ENCODE results near the gene QSOX1.
A peak's percentile ranks its signal among the peaks of the same experiment; 100 is the strongest.

The QSOX1 gene

DNA sequence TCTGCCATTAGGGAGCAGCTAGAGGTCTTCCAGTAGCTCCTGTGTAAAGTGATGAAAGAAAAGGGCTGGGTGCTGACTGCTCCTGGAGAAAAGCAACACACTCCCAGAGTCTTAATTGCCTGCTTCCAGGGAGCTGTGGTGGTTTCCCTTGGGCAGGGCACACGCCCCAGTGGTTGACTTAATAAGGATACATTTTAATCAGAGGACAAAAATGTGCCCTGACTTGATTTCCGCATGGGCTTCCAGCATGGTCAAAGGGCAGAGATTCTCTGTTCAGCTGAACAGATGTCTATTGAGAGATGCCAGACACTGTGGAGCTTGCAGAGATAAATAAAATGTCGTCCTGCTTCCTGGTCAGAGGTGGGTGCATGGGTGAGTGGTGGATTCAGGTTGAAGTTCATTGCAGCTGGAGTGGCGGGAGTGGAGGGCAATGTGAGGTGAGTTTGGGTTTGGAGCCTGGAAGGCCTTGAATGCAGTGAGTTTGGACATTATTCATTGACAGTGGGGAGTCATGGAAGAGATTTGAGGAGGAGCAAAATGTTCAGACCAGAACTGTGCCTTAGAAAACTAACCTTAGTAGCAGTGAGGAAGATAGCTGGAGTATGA is 16.0 kb downstream of the QSOX1 start:
- Mint-ChIP-seq H3K27ac (peak overlapping the region; percentile 30), H3K4me1 (ENCODE audit: low read depth) (no peaks in the 10 kb centered on the region), H3K27me3 (no peaks in the 10 kb centered on the region), H3K4me3 (no peak overlapping the region), H3K9me3 (no peaks in the 10 kb centered on the region), H3K36me3 (ENCODE audit: low read depth) (peaks cover 15% of the 10 kb centered on the region)
- no peak for DNase-seq

GRCh38 chr1:180171691-180172090 is 17.0 kb downstream of the QSOX1 start:
- DNase-seq: no peak
- no peak overlapping the region for H3K27ac Mint-ChIP-seq
- H3K4me1 Mint-ChIP-seq (ENCODE audit: low read depth): no peaks in the 10 kb centered on the region
- no peaks in the 10 kb centered on the region for H3K9me3 Mint-ChIP-seq
- no peak overlapping the region for H3K4me3 Mint-ChIP-seq
- peaks cover 15% of the 10 kb centered on the region for H3K36me3 Mint-ChIP-seq (ENCODE audit: low read depth)
- no peaks in the 10 kb centered on the region for H3K27me3 Mint-ChIP-seq

- H3K27me3 Mint-ChIP-seq: no peaks in the 10 kb centered on the region
- DNase-seq: no peak
- no peaks in the 10 kb centered on the region for H3K9me3 Mint-ChIP-seq
- no peaks in the 10 kb centered on the region for H3K4me1 Mint-ChIP-seq (ENCODE audit: low read depth)
- no peak overlapping the region for H3K27ac Mint-ChIP-seq
- H3K4me3 Mint-ChIP-seq: no peak overlapping the region
- peaks cover 8% of the 10 kb centered on the region for H3K36me3 Mint-ChIP-seq (ENCODE audit: low read depth)
Measured at GRCh38 chr1:180173451-180173850, 18.8 kb downstream of the QSOX1 start.

DNA sequence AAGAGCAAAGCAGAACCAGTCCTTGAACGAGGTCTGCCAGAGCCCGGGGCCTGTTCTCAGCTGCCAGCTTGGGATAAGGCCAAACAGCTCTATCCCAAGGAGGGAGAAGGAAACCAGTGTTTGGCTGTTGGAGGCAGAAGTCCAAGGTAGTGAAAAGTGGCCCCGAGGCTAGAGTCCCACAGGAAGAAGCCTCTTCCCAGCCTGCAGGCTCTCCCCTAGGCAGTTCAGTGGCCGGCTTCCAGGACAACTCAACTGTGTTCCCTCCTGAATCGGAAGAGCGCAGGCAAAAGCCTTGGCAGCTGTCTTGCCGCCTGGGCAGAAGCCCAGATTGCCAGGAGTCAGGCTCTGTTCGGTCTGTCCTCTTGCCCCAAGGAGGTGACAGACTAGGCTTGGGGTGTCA is 19.3 kb downstream of the QSOX1 start:
- no peak for DNase-seq
- no peaks in the 10 kb centered on the region for H3K9me3 Mint-ChIP-seq
- H3K27me3 Mint-ChIP-seq: no peaks in the 10 kb centered on the region
- H3K4me3 Mint-ChIP-seq: no peak overlapping the region
- H3K27ac Mint-ChIP-seq: no peak overlapping the region
- no peaks in the 10 kb centered on the region for H3K4me1 Mint-ChIP-seq (ENCODE audit: low read depth)
- H3K36me3 Mint-ChIP-seq (ENCODE audit: low read depth): peaks cover 7% of the 10 kb centered on the region

- Mint-ChIP-seq H3K4me3 (no peak overlapping the region), H3K9me3 (no peaks in the 10 kb centered on the region), H3K36me3 (ENCODE audit: low read depth) (peaks cover 3% of the 10 kb centered on the region), H3K27me3 (no peaks in the 10 kb centered on the region), H3K27ac (no peak overlapping the region), H3K4me1 (ENCODE audit: low read depth) (no peaks in the 10 kb centered on the region)
- DNase-seq: no peak
Measured at GRCh38 chr1:180175291-180175690, 20.6 kb downstream of the QSOX1 start.

DNA sequence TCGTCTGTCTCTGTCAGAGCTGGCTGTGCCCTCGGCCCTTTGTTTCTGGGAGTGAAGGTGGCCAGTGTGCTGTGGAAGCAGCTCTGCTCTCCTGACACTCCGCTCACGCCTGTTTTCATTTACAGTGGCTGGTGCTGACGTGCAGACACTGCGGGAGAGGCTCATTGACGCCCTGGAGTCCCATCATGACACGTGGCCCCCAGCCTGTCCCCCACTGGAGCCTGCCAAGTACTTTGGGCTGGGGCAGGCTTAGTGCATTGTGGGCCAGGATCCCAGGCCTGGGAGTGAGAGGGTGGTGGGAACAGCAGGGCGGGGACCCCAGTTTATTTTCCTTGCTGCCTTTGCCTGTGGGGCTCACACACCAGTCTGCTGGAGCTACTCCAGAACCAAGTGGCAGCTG is 21.1 kb downstream of the QSOX1 start:
- no peaks in the 10 kb centered on the region for H3K9me3 Mint-ChIP-seq

GRCh38 chr1:180176965-180177364 is 22.3 kb downstream of the QSOX1 start:
- Mint-ChIP-seq H3K27ac (no peak overlapping the region), H3K27me3 (no peaks in the 10 kb centered on the region), H3K36me3 (ENCODE audit: low read depth) (peaks cover 3% of the 10 kb centered on the region), H3K4me1 (ENCODE audit: low read depth) (no peaks in the 10 kb centered on the region), H3K4me3 (no peak overlapping the region), H3K9me3 (no peaks in the 10 kb centered on the region)
- no peak for DNase-seq

More for the DNA sequence above, 21.1 kb downstream of the QSOX1 start:
- DNase-seq: no peak
- H3K27me3 Mint-ChIP-seq: no peaks in the 10 kb centered on the region
- no peak overlapping the region for H3K4me3 Mint-ChIP-seq
- peaks cover 3% of the 10 kb centered on the region for H3K36me3 Mint-ChIP-seq (ENCODE audit: low read depth)
- no peaks in the 10 kb centered on the region for H3K4me1 Mint-ChIP-seq (ENCODE audit: low read depth)
- no peak overlapping the region for H3K27ac Mint-ChIP-seq

GRCh38 chr1:180177931-180178330 is 23.3 kb downstream of the QSOX1 start:
- Mint-ChIP-seq H3K27ac (no peak overlapping the region), H3K36me3 (ENCODE audit: low read depth) (peaks cover 11% of the 10 kb centered on the region), H3K4me3 (no peak overlapping the region), H3K4me1 (ENCODE audit: low read depth) (no peaks in the 10 kb centered on the region), H3K27me3 (no peaks in the 10 kb centered on the region), H3K9me3 (no peaks in the 10 kb centered on the region)
- DNase-seq: no peak

DNA sequence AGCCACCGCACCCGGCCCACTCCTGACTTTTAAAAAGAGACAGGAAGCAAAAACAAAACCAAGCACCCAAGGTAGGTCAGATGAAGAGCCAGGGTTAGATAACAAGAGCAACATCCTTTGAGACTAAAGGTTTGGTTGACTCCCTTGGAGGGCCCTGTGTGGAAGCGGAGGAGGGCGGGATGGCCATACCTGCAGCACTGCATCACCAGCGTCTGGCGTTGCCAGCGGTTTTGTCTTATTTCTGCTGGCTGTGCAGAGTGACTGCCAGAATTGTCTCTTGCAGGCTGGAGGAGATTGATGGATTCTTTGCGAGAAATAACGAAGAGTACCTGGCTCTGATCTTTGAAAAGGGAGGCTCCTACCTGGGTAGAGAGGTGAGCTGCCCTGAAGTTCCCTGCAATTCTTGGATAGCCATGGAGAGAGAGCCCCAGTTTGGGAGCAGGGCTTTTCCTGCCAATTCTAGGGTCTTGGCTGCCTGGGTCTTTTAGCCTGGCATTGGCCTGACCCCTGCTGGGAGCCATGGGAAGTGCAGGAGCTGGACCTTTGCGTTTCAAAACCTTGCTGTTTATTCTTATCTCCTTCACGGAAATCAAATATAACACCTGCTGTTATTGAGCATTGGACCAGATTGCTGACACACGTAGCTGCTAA is 24.0 kb downstream of the QSOX1 start:
- peak; percentile 80 for DNase-seq
- H3K27ac Mint-ChIP-seq: no peak overlapping the region
- H3K27me3 Mint-ChIP-seq: no peaks in the 10 kb centered on the region
- H3K4me3 Mint-ChIP-seq: no peak overlapping the region
- no peaks in the 10 kb centered on the region for H3K9me3 Mint-ChIP-seq
- no peaks in the 10 kb centered on the region for H3K4me1 Mint-ChIP-seq (ENCODE audit: low read depth)
- H3K36me3 Mint-ChIP-seq (ENCODE audit: low read depth): peaks cover 15% of the 10 kb centered on the region

GRCh38 chr1:180179162-180179957 is 24.7 kb downstream of the QSOX1 start:
- Mint-ChIP-seq H3K27ac (no peak overlapping the region), H3K36me3 (ENCODE audit: low read depth) (peaks cover 23% of the 10 kb centered on the region), H3K9me3 (no peaks in the 10 kb centered on the region), H3K4me1 (ENCODE audit: low read depth) (no peaks in the 10 kb centered on the region), H3K4me3 (no peak overlapping the region), H3K27me3 (no peaks in the 10 kb centered on the region)
- no peak for DNase-seq

DNA sequence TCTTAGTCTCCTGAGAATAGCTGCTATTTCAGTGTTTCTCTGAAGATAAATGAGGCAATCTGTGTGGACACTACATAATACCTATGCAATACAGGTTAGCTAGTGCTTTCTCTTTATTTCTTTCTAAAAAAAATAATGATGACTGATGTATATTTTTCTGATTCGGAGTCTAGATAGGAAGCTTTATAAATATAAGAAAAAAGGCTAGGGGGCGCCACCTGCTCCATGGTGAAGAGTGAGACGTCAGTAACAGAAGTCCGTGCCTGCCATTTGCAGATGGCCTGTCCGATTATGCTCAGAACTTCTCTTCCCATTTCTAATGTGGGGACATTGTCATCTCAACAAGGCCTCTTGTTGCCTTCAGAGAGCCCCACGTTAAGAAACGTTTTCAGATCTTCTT is 26.4 kb downstream of the QSOX1 start:
- no peaks in the 10 kb centered on the region for H3K9me3 Mint-ChIP-seq
- H3K27ac Mint-ChIP-seq: no peak overlapping the region
- no peak overlapping the region for H3K4me3 Mint-ChIP-seq
- H3K4me1 Mint-ChIP-seq (ENCODE audit: low read depth): no peaks in the 10 kb centered on the region
- peaks cover 36% of the 10 kb centered on the region for H3K36me3 Mint-ChIP-seq (ENCODE audit: low read depth)
- no peak for DNase-seq
- H3K27me3 Mint-ChIP-seq: no peaks in the 10 kb centered on the region

DNA sequence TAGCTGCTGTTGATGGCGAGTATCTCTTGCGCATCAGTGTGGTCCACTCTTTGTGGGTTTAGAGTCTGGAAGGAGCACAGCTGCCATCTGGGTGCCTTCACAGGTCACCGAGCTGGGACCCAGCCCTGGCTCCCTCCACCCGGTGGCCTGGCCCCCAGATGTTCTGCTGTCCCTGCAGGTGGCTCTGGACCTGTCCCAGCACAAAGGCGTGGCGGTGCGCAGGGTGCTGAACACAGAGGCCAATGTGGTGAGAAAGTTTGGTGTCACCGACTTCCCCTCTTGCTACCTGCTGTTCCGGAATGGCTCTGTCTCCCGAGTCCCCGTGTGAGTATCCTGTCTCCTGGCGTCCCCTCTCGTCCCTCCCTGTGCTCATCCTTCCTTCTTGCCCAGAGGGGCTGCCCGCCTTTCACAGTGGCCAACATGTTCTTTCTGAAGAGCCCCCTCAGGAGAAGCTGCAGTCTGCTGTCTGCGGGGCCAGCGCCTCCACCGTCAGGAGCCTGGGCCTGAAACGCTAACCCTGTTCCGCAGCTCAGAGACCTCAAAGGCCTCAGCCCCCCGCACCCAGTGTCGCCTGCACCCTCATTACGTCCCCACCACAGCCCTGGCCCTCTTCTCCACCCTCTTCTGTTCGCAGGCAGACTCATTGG is 27.4 kb downstream of the QSOX1 start:
- Mint-ChIP-seq H3K27ac (no peak overlapping the region), H3K9me3 (no peaks in the 10 kb centered on the region), H3K4me3 (no peak overlapping the region), H3K4me1 (ENCODE audit: low read depth) (no peaks in the 10 kb centered on the region), H3K36me3 (ENCODE audit: low read depth) (peaks cover 46% of the 10 kb centered on the region), H3K27me3 (no peaks in the 10 kb centered on the region)
- DNase-seq: no peak

GRCh38 chr1:180182643-180183311 is 28.1 kb downstream of the QSOX1 start:
- no peak overlapping the region for H3K4me3 Mint-ChIP-seq
- peaks cover 49% of the 10 kb centered on the region for H3K36me3 Mint-ChIP-seq (ENCODE audit: low read depth)
- H3K27me3 Mint-ChIP-seq: no peaks in the 10 kb centered on the region
- no peak for DNase-seq
- no peaks in the 10 kb centered on the region for H3K4me1 Mint-ChIP-seq (ENCODE audit: low read depth)
- no peak overlapping the region for H3K27ac Mint-ChIP-seq
- no peaks in the 10 kb centered on the region for H3K9me3 Mint-ChIP-seq

DNA sequence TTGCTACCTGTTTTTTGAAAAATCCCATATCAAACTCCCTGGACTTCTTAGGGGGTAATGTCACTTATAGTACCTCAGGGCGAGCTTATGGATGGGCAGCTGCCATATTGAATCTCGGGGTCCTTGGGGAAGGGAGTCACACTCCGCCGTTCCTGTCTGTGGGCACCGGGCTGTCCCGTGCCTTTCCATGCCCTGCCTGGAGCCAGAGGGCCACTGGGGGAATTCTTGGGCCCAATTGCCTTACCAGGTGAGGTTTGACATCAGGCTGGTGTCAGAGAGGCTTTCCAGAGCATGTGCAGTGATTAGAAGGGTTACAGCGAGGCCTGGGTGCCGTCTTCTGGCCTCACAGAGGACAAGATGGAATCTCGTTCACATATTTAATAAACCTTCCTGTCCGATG is 28.8 kb downstream of the QSOX1 start:
- no peaks in the 10 kb centered on the region for H3K27me3 Mint-ChIP-seq
- H3K4me1 Mint-ChIP-seq (ENCODE audit: low read depth): no peaks in the 10 kb centered on the region
- no peak overlapping the region for H3K27ac Mint-ChIP-seq

More for the DNA sequence above, 28.8 kb downstream of the QSOX1 start:
- DNase-seq: no peak
- H3K36me3 Mint-ChIP-seq (ENCODE audit: low read depth): peaks cover 51% of the 10 kb centered on the region
- H3K9me3 Mint-ChIP-seq: no peaks in the 10 kb centered on the region
- no peak overlapping the region for H3K4me3 Mint-ChIP-seq

Data from activated T-cell treated with anti-CD3 and anti-CD28 coated beads, Interleukin-2, amount 50 U/mL, for 24 hours (primary cell).